Astrocyte (in vitro differentiated cells and primary cell): ENCODE data around the gene UBXN1. TPM values are rescaled to one million over a fixed set of nuclear protein-coding genes. Genes with fewer than 3 reads are reported as not detected.

ENCODE experiments used
- DNase-seq: peaks from one replicate; pipeline ENCODE4 v3.0.0-alpha.2; 2010; ENCODE audit warnings: low read depth
- FAIRE-seq: peaks from 2 replicates; lab custom pipeline; 2011; peaks lifted over from hg19 to GRCh38; lab: Jason Lieb, UNC
- H2AFZ ChIP-seq: 2 replicates; pipeline ENCODE4 v1.6.0; 2012; ENCODE audit warnings: low read depth, low read length, inconsistent platforms
- H3K27ac ChIP-seq: 2 replicates; pipeline ENCODE4 v1.5.1; 2011; ENCODE audit warnings: low read depth, low read length, inconsistent platforms
- H3K27me3 ChIP-seq: 2 replicates; pipeline ENCODE4 v1.6.0; 2011; ENCODE audit warnings: low read length, inconsistent platforms; ENCODE audit not compliant: insufficient read depth
- H3K36me3 ChIP-seq: 2 replicates; pipeline ENCODE4 v1.5.1; 2011; ENCODE audit warnings: low read length, inconsistent platforms; ENCODE audit not compliant: insufficient read depth
- H3K4me1 ChIP-seq: 2 replicates; pipeline ENCODE4 v1.5.1; 2011; ENCODE audit warnings: low read length, inconsistent platforms; ENCODE audit not compliant: insufficient read depth
- H3K4me2 ChIP-seq: 2 replicates; pipeline ENCODE4 v1.6.0; 2012; ENCODE audit warnings: low read length, inconsistent platforms
- H3K4me3 ChIP-seq: 2 replicates; pipeline ENCODE4 v1.5.1; 2011; ENCODE audit warnings: low read depth, mild to moderate bottlenecking, low read length, inconsistent platforms; ENCODE audit not compliant: insufficient read depth
- H3K79me2 ChIP-seq: 2 replicates; pipeline ENCODE4 v1.6.0; 2012; ENCODE audit warnings: mild to moderate bottlenecking, low read length, inconsistent platforms; ENCODE audit not compliant: insufficient read depth
- H3K9ac ChIP-seq: 2 replicates; pipeline ENCODE4 v1.6.0; 2012; ENCODE audit warnings: mild to moderate bottlenecking, low read length, inconsistent platforms
- H3K9me3 ChIP-seq: 2 replicates; pipeline ENCODE4 v1.5.1; 2012; ENCODE audit warnings: low read depth, mild to moderate bottlenecking, low read length, inconsistent platforms; ENCODE audit not compliant: insufficient read depth
- H4K20me1 ChIP-seq: 2 replicates; pipeline ENCODE4 v1.6.0; 2012; ENCODE audit warnings: low read length, inconsistent platforms; ENCODE audit not compliant: insufficient read depth
- H3K27ac Mint-ChIP-seq: one replicate; pipeline ENCODE4 v1.8.0; 2021; ENCODE audit warnings: mild to moderate bottlenecking, mixed read lengths; ENCODE audit not compliant: unreplicated experiment
- H3K27me3 Mint-ChIP-seq: one replicate; pipeline ENCODE4 v1.8.0; 2021; ENCODE audit warnings: low read depth, mixed read lengths; ENCODE audit not compliant: unreplicated experiment
- H3K36me3 Mint-ChIP-seq: one replicate; pipeline ENCODE4 v1.8.0; 2021; ENCODE audit warnings: low read depth, mixed read lengths; ENCODE audit not compliant: unreplicated experiment
- H3K4me1 Mint-ChIP-seq: one replicate; pipeline ENCODE4 v1.8.0; 2021; ENCODE audit warnings: low read depth, mixed read lengths; ENCODE audit not compliant: unreplicated experiment
- H3K4me3 Mint-ChIP-seq: one replicate; pipeline ENCODE4 v1.8.0; 2021; ENCODE audit warnings: mild to moderate bottlenecking, moderate library complexity, mixed read lengths; ENCODE audit not compliant: unreplicated experiment
- H3K9me3 Mint-ChIP-seq: one replicate; pipeline ENCODE4 v1.8.0; 2021; ENCODE audit warnings: mild to moderate bottlenecking, mixed read lengths; ENCODE audit not compliant: unreplicated experiment
- CTCF ChIP-seq: IDR thresholded peaks from 2 replicates; pipeline ENCODE4 v1.5.1; 2011; ENCODE audit warnings: low read depth, mild to moderate bottlenecking, inconsistent platforms, low read length, moderate library complexity; ENCODE audit not compliant: insufficient read depth
- EZH2 ChIP-seq: IDR thresholded peaks from 2 replicates; pipeline ENCODE4 v1.6.1; 2012; ENCODE audit warnings: mild to moderate bottlenecking, low read length, inconsistent platforms; ENCODE audit not compliant: insufficient read depth
- total RNA-seq: library from RNA; stranded (reverse); gene quantifications from 2 replicates; pipeline ENCODE4 v1.2.1, GENCODE V29; 2021

Gene UBXN1
- total RNA-seq, 1 donor from 2014 or later, result 80.0 TPM

- peaks cover 11% of the 10 kb centered on the region for H3K4me1 ChIP-seq
- H3K79me2 ChIP-seq, result peaks cover 83% of the 10 kb centered on the region
- Mint-ChIP-seq H3K4me3 (peak overlapping the region; percentile 93), H3K27ac (peak overlapping the region; percentile 98), H3K9me3 (no peaks in the 10 kb centered on the region), H3K36me3 (peaks cover 7% of the 10 kb centered on the region), H3K4me1 (peaks cover 19% of the 10 kb centered on the region), H3K27me3 (no peaks in the 10 kb centered on the region)
- H4K20me1 ChIP-seq, result peaks cover 50% of the 10 kb centered on the region
- peak overlapping the region; percentile 90 for H3K4me3 ChIP-seq
- H3K9me3 ChIP-seq, result no peaks in the 10 kb centered on the region
- H3K9ac ChIP-seq, result peak overlapping the region; percentile 93
- FAIRE-seq (no peak), DNase-seq (peak; percentile 94)
- peaks cover 10% of the 10 kb centered on the region for H3K36me3 ChIP-seq
- H3K4me2 ChIP-seq, result peak overlapping the region; percentile 98
- no peaks in the 10 kb centered on the region for H3K27me3 ChIP-seq
- H3K27ac ChIP-seq, result peak overlapping the region; percentile 95
- TF ChIP-seq EZH2 (no peak), CTCF (no peak)
- peak overlapping the region; percentile 90 for H2AFZ ChIP-seq
These were observed 48.9 kb upstream of the UBXN1 start for GRCh38 chr11:62727872-62728170.

DNA sequence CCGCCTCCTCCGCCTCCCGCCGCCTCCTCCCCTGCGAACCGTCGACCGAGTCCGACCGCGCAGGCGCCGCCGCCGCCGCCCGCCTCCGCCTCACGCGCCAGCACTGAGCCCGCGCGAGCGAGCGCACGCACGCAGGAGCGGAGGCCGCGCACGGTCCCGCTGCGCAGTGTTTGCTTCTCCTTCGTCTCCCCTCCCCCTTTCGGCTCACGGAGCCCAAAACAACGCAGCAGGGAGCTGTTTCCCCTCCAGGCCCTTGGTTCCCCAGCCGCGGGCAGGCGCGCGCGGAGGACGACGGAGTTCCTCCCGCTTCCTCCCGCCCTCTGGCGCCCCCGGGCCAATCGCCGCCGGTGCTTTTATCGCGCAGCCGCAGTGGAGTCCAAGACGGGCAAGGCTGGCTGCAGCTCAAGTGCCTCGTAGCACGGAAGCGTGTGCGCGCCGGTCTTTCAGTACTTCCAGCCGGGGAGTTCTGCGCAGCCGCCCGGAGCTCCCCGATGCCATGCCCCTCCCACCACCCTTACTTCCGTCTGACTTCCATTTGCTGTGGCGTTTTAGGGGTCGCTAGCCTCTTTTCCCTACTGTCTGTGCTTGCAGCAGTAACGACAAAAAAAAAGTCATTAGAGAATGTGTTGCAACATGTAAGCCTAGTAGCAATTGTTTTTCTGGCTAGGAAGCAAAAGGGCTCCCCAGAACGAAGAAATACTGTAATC is 48.4 kb upstream of the UBXN1 start, which contains the start of gene HNRNPUL2:
TSS of gene HNRNPUL2 (minus strand) at position 293 of the 707 bp plus-strand sequence. CDS start 301 bp downstream, outside the sequence.
- H3K4me1 Mint-ChIP-seq, result peaks cover 19% of the 10 kb centered on the region
- no peak for FAIRE-seq

More for the DNA sequence above, 48.4 kb upstream of the UBXN1 start, which contains the start of gene HNRNPUL2:
- peaks cover 52% of the 10 kb centered on the region for H4K20me1 ChIP-seq
- peak within 1 kb of the TSS; percentile 90 for H3K4me3 ChIP-seq
- no peaks in the 10 kb centered on the region for H3K27me3 ChIP-seq
- H3K4me1 ChIP-seq, result peaks cover 11% of the 10 kb centered on the region
- Mint-ChIP-seq H3K4me3 (peak within 1 kb of the TSS; percentile 93), H3K36me3 (peaks cover 11% of the 10 kb centered on the region), H3K27ac (peak within 1 kb of the TSS; percentile 98), H3K27me3 (no peaks in the 10 kb centered on the region), H3K9me3 (no peaks in the 10 kb centered on the region)
- peak within 1 kb of the TSS; percentile 95 for H3K27ac ChIP-seq
- H3K9me3 ChIP-seq, result no peaks in the 10 kb centered on the region
- H2AFZ ChIP-seq, result peak within 1 kb of the TSS; percentile 90
- H3K4me2 ChIP-seq, result peak within 1 kb of the TSS; percentile 98
- H3K79me2 ChIP-seq, result peaks cover 83% of the 10 kb centered on the region
- DNase-seq, result peak; percentile 97
- peaks cover 16% of the 10 kb centered on the region for H3K36me3 ChIP-seq
- H3K9ac ChIP-seq, result peak within 1 kb of the TSS; percentile 93
- TF ChIP-seq CTCF, result no peak
- TF ChIP-seq EZH2, result no peak
